H1 (cell line): Measurements from ENCODE around the gene GMCL1. TPM values are rescaled to one million over a fixed set of nuclear protein-coding genes. Genes with fewer than 3 reads are reported as not detected.

Experiments
- CTCF ChIA-PET: fragments of 300-600 bp; sonication (Branson Sonifier 250); formaldehyde crosslinking; loops from one replicate; lab custom pipeline; 2021; ENCODE audit not compliant: partially characterized antibody; lab: Charles Lee
- POLR2A ChIA-PET: fragments of 300-600 bp; sonication (Branson Sonifier 250); formaldehyde crosslinking; loops from one replicate; lab custom pipeline; 2021; ENCODE audit warnings: inconsistent platforms; ENCODE audit not compliant: partially characterized antibody; lab: Charles Lee
- DNase-seq, 2 experiments: peaks; one replicate each; pipeline versions ENCODE4 v3.0.0 to v3.0.0-alpha.2; 2010 to 2022; ENCODE audit warnings: low spot score in 2 of 2, low read depth in 1 of 2, mixed read lengths in 1 of 2
- FAIRE-seq: peaks from 2 replicates; lab custom pipeline; 2011; peaks lifted over from hg19 to GRCh38; lab: Jason Lieb, UNC
- H2AFZ ChIP-seq: 2 replicates; pipeline ENCODE4 v1.8.1; 2012; ENCODE audit warnings: low read length, inconsistent platforms
- H2AK5ac ChIP-seq: 2 replicates; pipeline ENCODE4 v1.6.1; 2013; ENCODE audit warnings: low read depth, low read length
- H2BK120ac ChIP-seq: replicated peaks from 2 replicates; pipeline ENCODE3; 2013; ENCODE audit warnings: low read depth, low read length, inconsistent platforms
- H2BK12ac ChIP-seq: 2 replicates; pipeline ENCODE4 v1.6.1; 2013; ENCODE audit warnings: low read depth, low read length
- H2BK15ac ChIP-seq: 2 replicates; pipeline ENCODE4 v1.6.1; 2013; ENCODE audit warnings: low read length
- H2BK20ac ChIP-seq: 2 replicates; pipeline ENCODE4 v1.6.1; 2013; ENCODE audit warnings: low read length
- H2BK5ac ChIP-seq: 2 replicates; pipeline ENCODE4 v1.6.1; 2013; ENCODE audit warnings: low read depth, low read length
- H3K14ac ChIP-seq: 2 replicates; pipeline ENCODE4 v1.6.1; 2013; ENCODE audit warnings: inconsistent platforms; ENCODE audit not compliant: insufficient read length
- H3K18ac ChIP-seq: 2 replicates; pipeline ENCODE4 v1.6.1; 2013; ENCODE audit warnings: low read length; ENCODE audit errors: extremely low read depth
- H3K23ac ChIP-seq: 2 replicates; pipeline ENCODE4 v1.6.1; 2013; ENCODE audit warnings: inconsistent platforms; ENCODE audit not compliant: insufficient read length
- H3K23me2 ChIP-seq: 2 replicates; pipeline ENCODE4 v1.6.1; 2013; ENCODE audit warnings: low read depth, low read length
- H3K27ac ChIP-seq: 2 replicates; pipeline ENCODE4 v1.6.1; 2011; ENCODE audit warnings: low read depth, low read length, inconsistent platforms
- H3K27me3 ChIP-seq, 4 experiments: replicated peaks in 1 of 4; 1 replicate in 1 of 4; 2 replicates in 3 of 4; pipeline versions ENCODE4 v1.6.1 to v1.8.1; 2011 to 2013; ENCODE audit warnings: low read length in 3 of 4, mild to moderate bottlenecking in 3 of 4, inconsistent platforms in 2 of 4, mixed read lengths in 2 of 4, moderate library complexity in 1 of 4; ENCODE audit not compliant: control insufficient read depth in 3 of 4, insufficient read depth in 3 of 4; ENCODE audit errors: extremely low read depth in 1 of 4
- H3K36me3 ChIP-seq, 4 experiments: 2 replicates each; pipeline versions ENCODE4 v1.6.1 to v1.8.1; 2011 to 2013; ENCODE audit warnings: mild to moderate bottlenecking in 4 of 4, low read length in 3 of 4, moderate library complexity in 2 of 4, control low read depth in 1 of 4, inconsistent platforms in 1 of 4; ENCODE audit not compliant: insufficient read depth in 4 of 4, control insufficient read depth in 2 of 4
- H3K4ac ChIP-seq: replicated peaks from 2 replicates; pipeline ENCODE3; 2013; ENCODE audit warnings: low read length, low read depth, mixed read lengths, inconsistent platforms; ENCODE audit not compliant: insufficient read length
- H3K4me1 ChIP-seq, 4 experiments: replicated peaks in 1 of 4; 1 replicate in 1 of 4; 2 replicates in 3 of 4; pipeline versions ENCODE4 v1.6.1 to v1.8.1; 2011 to 2013; ENCODE audit warnings: low read length in 3 of 4, inconsistent platforms in 2 of 4, mixed read lengths in 1 of 4; ENCODE audit not compliant: insufficient read depth in 4 of 4, control insufficient read depth in 3 of 4
- H3K4me2 ChIP-seq, 2 experiments: 2 replicates each; pipeline versions ENCODE4 v1.6.1 to v1.8.1; 2011 to 2013; ENCODE audit warnings: low read depth in 2 of 2, low read length in 2 of 2, control low read depth in 1 of 2, inconsistent platforms in 1 of 2, mild to moderate bottlenecking in 1 of 2; ENCODE audit not compliant: insufficient read depth in 1 of 2
- H3K4me3 ChIP-seq, 4 experiments: fragments of 200-600, 300-600 bp in 1 of 4; sonication (generic), shearing (Covaris generic), sonication (Bioruptor Twin) in 1 of 4; 2 replicates each; pipeline versions ENCODE4 v1.5.1 to v1.8.1; 2011 to 2016; ENCODE audit warnings: low read length in 4 of 4, low read depth in 3 of 4, control low read depth in 2 of 4, inconsistent platforms in 2 of 4, mild to moderate bottlenecking in 2 of 4, mixed read lengths in 1 of 4, moderate library complexity in 1 of 4; ENCODE audit not compliant: insufficient read depth in 2 of 4; ENCODE audit errors: extremely low read depth in 1 of 4
- H3K56ac ChIP-seq: replicated peaks from 2 replicates; pipeline ENCODE3; 2013; ENCODE audit warnings: low read depth, mild to moderate bottlenecking, mixed read lengths, low read length, inconsistent platforms; ENCODE audit not compliant: insufficient read length
- H3K79me1 ChIP-seq: 2 replicates; pipeline ENCODE4 v1.6.1; 2013; ENCODE audit warnings: low read depth, low read length, control low read depth
- H3K79me2 ChIP-seq, 2 experiments: 2 replicates each; pipeline versions ENCODE4 v1.6.1 to v1.8.1; 2012 to 2013; ENCODE audit warnings: low read length in 2 of 2, mild to moderate bottlenecking in 2 of 2, inconsistent platforms in 1 of 2; ENCODE audit not compliant: insufficient read depth in 2 of 2, control insufficient read depth in 1 of 2
- H3K9ac ChIP-seq, 4 experiments: replicated peaks in 1 of 4; 1 replicate in 1 of 4; 2 replicates in 3 of 4; pipeline versions ENCODE4 v1.6.1 to v1.8.1; 2011 to 2013; ENCODE audit warnings: low read depth in 3 of 4, low read length in 3 of 4, control low read depth in 2 of 4, mild to moderate bottlenecking in 2 of 4, moderate library complexity in 2 of 4, inconsistent platforms in 1 of 4; ENCODE audit errors: extremely low read depth in 1 of 4
- H3K9me3 ChIP-seq, 2 experiments: 2 replicates each; pipeline versions ENCODE4 v1.6.1 to v1.8.1; 2012 to 2013; ENCODE audit warnings: mild to moderate bottlenecking in 2 of 2, moderate library complexity in 2 of 2, control low read depth in 1 of 2, inconsistent platforms in 1 of 2, low read depth in 1 of 2, low read length in 1 of 2, mixed read lengths in 1 of 2; ENCODE audit not compliant: insufficient read depth in 2 of 2
- H4K20me1 ChIP-seq, 2 experiments: replicated peaks in 1 of 2; 2 replicates each; pipeline versions ENCODE3 to v1.8.1; 2011 to 2013; ENCODE audit warnings: inconsistent platforms in 2 of 2, low read length in 2 of 2, mild to moderate bottlenecking in 1 of 2; ENCODE audit not compliant: insufficient read depth in 2 of 2, control insufficient read depth in 1 of 2
- H4K5ac ChIP-seq: 2 replicates; pipeline ENCODE4 v1.6.1; 2013; ENCODE audit warnings: low read length, low read depth, mixed read lengths, inconsistent platforms; ENCODE audit not compliant: insufficient read length
- H4K8ac ChIP-seq: 2 replicates; pipeline ENCODE4 v1.8.0; 2013; ENCODE audit warnings: mild to moderate bottlenecking, moderate library complexity, low read length, inconsistent platforms; ENCODE audit not compliant: insufficient read depth; ENCODE audit errors: extremely low read depth
- H4K91ac ChIP-seq: replicated peaks from 2 replicates; pipeline ENCODE3; 2013; ENCODE audit warnings: low read length, mixed read lengths, inconsistent platforms; ENCODE audit not compliant: insufficient read length
- CBX5 ChIP-seq: fragments of 300-800, 300-1000 bp; sonication (generic); IDR thresholded peaks from 2 replicates; pipeline ENCODE4 v1.7.1; 2016; ENCODE audit warnings: antibody characterized with exemption, low read length, low read depth
- CTBP2 ChIP-seq: IDR thresholded peaks from 2 replicates; pipeline ENCODE4 v1.7.0; 2011; ENCODE audit warnings: borderline replicate concordance, mild to moderate bottlenecking, moderate library complexity, mixed read lengths, low read length; ENCODE audit not compliant: insufficient read depth, insufficient read length
- EP300 ChIP-seq, 2 experiments: IDR thresholded peaks; 1 replicate in 1 of 2; 2 replicates in 1 of 2; pipeline ENCODE4 v1.6.1; 2011 to 2012; ENCODE audit warnings: low read depth in 2 of 2, low read length in 2 of 2, mild to moderate bottlenecking in 2 of 2, borderline replicate concordance in 1 of 2, inconsistent platforms in 1 of 2, moderate library complexity in 1 of 2
- EZH2 ChIP-seq: fragments of 200-600 bp; sonication (generic); IDR thresholded peaks from 2 replicates; pipeline ENCODE4 v1.7.1; 2012; ENCODE audit warnings: low read depth, mild to moderate bottlenecking, moderate library complexity, low read length, inconsistent platforms; ENCODE audit not compliant: severe bottlenecking
- JUN ChIP-seq: IDR thresholded peaks from 2 replicates; pipeline ENCODE4 v1.6.1; 2011; ENCODE audit warnings: low read depth, mild to moderate bottlenecking, improper control_type of control experiment, low read length
- KDM4A ChIP-seq: IDR thresholded peaks from one replicate; pipeline ENCODE4 v1.7.1; 2012; ENCODE audit warnings: low read depth, mild to moderate bottlenecking, moderate library complexity, low read length, inconsistent platforms; ENCODE audit not compliant: severe bottlenecking
- MAFK ChIP-seq: IDR thresholded peaks from 2 replicates; pipeline ENCODE4 v1.6.1; 2012; ENCODE audit warnings: low read depth, mild to moderate bottlenecking, improper control_type of control experiment, low read length
- NRF1 ChIP-seq: IDR thresholded peaks from 2 replicates; pipeline ENCODE4 v1.6.1; 2011; ENCODE audit warnings: mild to moderate bottlenecking, low read depth, low read length, improper control_type of control experiment
- SIRT6 ChIP-seq: IDR thresholded peaks from one replicate; pipeline ENCODE4 v1.7.1; 2012; ENCODE audit warnings: low read length, inconsistent platforms
- SIX5 ChIP-seq: IDR thresholded peaks from 2 replicates; pipeline ENCODE4 v1.6.1; 2011; ENCODE audit warnings: mild to moderate bottlenecking, low read depth, low read length
- SP1 ChIP-seq: IDR thresholded peaks from 2 replicates; pipeline ENCODE4 v1.6.1; 2011; ENCODE audit warnings: low read depth, low read length
- SRF ChIP-seq: IDR thresholded peaks from 2 replicates; pipeline ENCODE4 v1.6.1; 2011; ENCODE audit warnings: mild to moderate bottlenecking, low read depth, low read length, moderate library complexity
- TAF1 ChIP-seq: IDR thresholded peaks from 2 replicates; pipeline ENCODE4 v1.6.1; 2011; ENCODE audit warnings: mild to moderate bottlenecking, low read depth, low read length
- WGBS, 2 experiments: shearing (Covaris generic) in 1 of 2; methylation state at CpG; one replicate each; pipeline versions ENCODE4 v1.1.6 to v1.1.7; 2013 to 2015; ENCODE audit warnings: low lambda C conversion rate in 2 of 2, mixed read lengths in 2 of 2, inconsistent platforms in 1 of 2, low coverage in 1 of 2, missing lambda C conversion rate in 1 of 2; ENCODE audit not compliant: insufficient replicate concordance in 2 of 2, insufficient coverage in 1 of 2, insufficient read length in 1 of 2; ENCODE audit errors: extremely low coverage in 1 of 2, missing lambda C conversion rate in 1 of 2; 5-methylcytosine and 5-hydroxymethylcytosine counted together
- polyA plus RNA-seq, 7 experiments: library from polyadenylated mRNA; depleted of rRNA in 3 of 7; stranded (reverse) in 5 of 7; unstranded in 2 of 7; fragments of >200 nt in 5 of 7; fragments of 200-250 nt in 2 of 7; gene quantifications; 1 replicate in 5 of 7; 2 replicates in 1 of 7; 4 replicates in 1 of 7; pipeline versions ENCODE4 v1.2.1 to v1.2.3, GENCODE V29; 2011 to 2013; ENCODE audit warnings: missing spikeins in 2 of 7, mixed read lengths in 2 of 7
- total RNA-seq: library from RNA; stranded (reverse); fragmentation: NEBNext Ultra II Directional; extraction: Animal tissue kit (Norgen Biotek cat#: 25700); gene quantifications from 2 replicates; pipeline ENCODE4 v1.2.1, GENCODE V29; 2021

Gene GMCL1
- total and polyA plus RNA-seq, 2 of the 8 experiments (the other 6 are each of a cell fraction or from before 2014, with no cell fraction given): 6.5 to 21.9 TPM

DNA sequence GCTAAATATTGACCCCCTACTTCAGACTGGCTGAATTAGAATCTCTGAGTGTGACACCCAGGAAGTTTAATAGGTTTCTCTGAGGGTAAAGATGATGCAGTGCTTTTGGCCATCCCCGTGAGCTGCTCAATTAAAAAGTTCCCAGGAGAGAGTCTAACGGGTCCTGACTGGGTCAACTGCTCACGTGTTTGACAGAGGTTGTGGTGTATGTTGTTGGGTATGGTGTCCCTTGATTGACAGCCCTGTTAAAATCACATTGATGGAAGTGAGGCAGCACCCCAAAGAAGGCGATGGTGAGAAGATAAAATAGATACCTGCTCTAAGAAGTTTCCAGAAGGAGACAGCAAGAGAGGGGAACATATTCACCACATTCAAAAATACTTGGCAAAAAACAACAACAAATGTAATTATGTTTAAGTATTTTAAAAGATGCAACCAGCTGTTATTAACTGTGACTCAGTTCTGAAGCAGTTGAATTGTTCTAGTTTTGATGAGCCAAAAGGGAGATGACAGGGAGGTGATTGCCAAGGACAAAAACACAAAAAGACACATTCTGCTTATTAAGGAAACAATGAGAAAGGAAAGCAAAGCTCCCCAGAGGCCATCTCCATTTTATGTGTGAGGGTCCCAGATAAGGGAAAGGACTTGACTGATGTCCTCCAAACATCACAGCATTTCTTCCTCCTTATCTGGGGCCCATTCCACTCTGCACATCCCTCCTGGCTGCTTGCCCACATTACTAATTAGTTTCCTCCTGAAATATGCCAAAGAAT, 11.5 kb upstream of the GMCL1 start:
- H3K36me3 ChIP-seq: peaks cover 0 to 7% (median 2%) of the 10 kb centered on the region in 4 experiments; a peak in 2 of 8 replicates
- no peak overlapping the region for H2BK120ac ChIP-seq
- POLR2A ChIA-PET: interaction anchor here (0.7 to 2.1 kb wide), 2 partner anchors 11 to 94 kb away, joined by 3 to 7 read pairs; partner anchors contain the start of gene GMCL1
- H3K9ac ChIP-seq: no peak overlapping the region
- no peak overlapping the region for H3K4me2 ChIP-seq
- H2BK20ac ChIP-seq: no peak overlapping the region
- H3K4ac ChIP-seq: no peak overlapping the region
- H2AK5ac ChIP-seq: no peak overlapping the region
- H3K14ac ChIP-seq: no peak overlapping the region
- H3K79me2 ChIP-seq: no peaks in the 10 kb centered on the region
- no peak overlapping the region for H3K4me3 ChIP-seq
- no peak overlapping the region for H2BK15ac ChIP-seq
- FAIRE-seq (no peak), DNase-seq (no peak)
- no peak overlapping the region for H3K18ac ChIP-seq
- no peaks in the 10 kb centered on the region for H3K27me3 ChIP-seq
- H3K56ac ChIP-seq: no peak overlapping the region
- H2BK5ac ChIP-seq: no peak overlapping the region
- 88% methylated on average over 4 of the region's 4 CpGs; no CpG with 5 or more reads in 1 of the 2 experiments for WGBS, 2 experiments
- no peaks in the 10 kb centered on the region for H4K20me1 ChIP-seq
- H3K9me3 ChIP-seq: no peaks in the 10 kb centered on the region
- H4K91ac ChIP-seq: no peak overlapping the region
- CTCF ChIA-PET: interaction anchor here (0.6 to 22.2 kb wide), 22 partner anchors 8 to 293 kb away, joined by 3 to 319 read pairs (median 4); partner anchors contain the start of gene ANXA4
- H2AFZ ChIP-seq: no peak overlapping the region
- no peak overlapping the region for H2BK12ac ChIP-seq
- H4K8ac ChIP-seq: no peak overlapping the region
- H3K27ac ChIP-seq: no peak overlapping the region
- no peak overlapping the region for H3K23ac ChIP-seq
- H3K23me2 ChIP-seq: no peaks in the 10 kb centered on the region
- no peak overlapping the region for H4K5ac ChIP-seq
- no peaks in the 10 kb centered on the region for H3K79me1 ChIP-seq
- peaks cover 0 to 9% (median 0%) of the 10 kb centered on the region in 4 experiments; a peak in 3 of 7 replicates for H3K4me1 ChIP-seq
- TF ChIP-seq EZH2 (no peak), SIRT6 (no peak), MAFK (no peak), SIX5 (no peak), NRF1 (no peak), SRF (no peak), CTBP2 (no peak), CBX5 (no peak), JUN (no peak), KDM4A (no peak), EP300 (IDR thresholded peaks at IDR 0.05; ENCODE audit: borderline replicate concordance in 1 of 2, low read depth in 2 of 2, low read length in 2 of 2) (no peak), SP1 (no peak), TAF1 (no peak)
